Left renal pelvis (tissue), 4 donors: ENCODE measurements around the gene STX18. TPM values are rescaled to one million over a fixed set of nuclear protein-coding genes. Genes with fewer than 3 reads are reported as not detected.
"Not testable (repeated sequence)": the region's sequence is repeated elsewhere in the genome, so short reads cannot be mapped to it uniquely, and the experiment has no call there.

Experiments used
- DNase-seq, 4 donors: peaks; one replicate each; pipeline ENCODE4 v3.0.0-alpha.2; 2013; ENCODE audit warnings: low read depth in 4 of 4, low spot score in 3 of 4
- polyA plus RNA-seq, 4 donors: library from polyadenylated mRNA; unstranded; fragments of 120-200 nt; gene quantifications; one replicate each; pipeline ENCODE4 v1.2.1, GENCODE V29; 2013; ENCODE audit not compliant: insufficient read length in 4 of 4

STX18 gene
- polyA plus RNA-seq, 4 donors: 50.6 to 88.1 (median 73.4) TPM

DNA sequence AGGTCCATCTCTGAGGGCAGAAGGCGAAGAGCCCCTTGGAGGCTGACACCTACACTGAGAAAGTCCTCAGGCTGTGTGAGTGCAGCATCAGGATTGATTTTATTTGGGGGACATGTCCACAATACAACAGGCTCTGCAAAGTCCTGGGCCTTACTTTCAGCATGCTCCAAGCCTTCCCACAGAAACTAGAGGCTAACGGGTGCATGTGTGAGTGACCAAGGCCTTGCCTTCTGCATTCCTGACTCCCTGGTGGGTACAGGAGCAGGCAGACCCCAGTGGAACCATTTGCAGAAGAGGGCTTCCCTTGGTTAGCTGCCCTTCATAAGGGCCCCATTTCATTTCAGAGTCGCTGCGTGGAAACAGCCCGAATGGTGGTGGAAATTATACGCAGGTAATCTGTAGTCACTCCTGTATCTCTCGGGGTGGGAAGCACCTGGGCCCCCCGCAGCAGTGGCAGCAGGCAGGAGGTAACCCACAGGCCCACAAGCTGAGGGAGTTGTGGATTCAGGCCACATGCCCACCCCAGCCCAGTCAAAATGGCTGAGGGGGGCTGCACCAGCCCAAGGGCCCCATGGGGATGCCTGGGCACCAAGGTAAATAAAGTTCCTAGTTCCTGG, 117.2 kb downstream of the STX18 start:
- no peak for DNase-seq

DNA sequence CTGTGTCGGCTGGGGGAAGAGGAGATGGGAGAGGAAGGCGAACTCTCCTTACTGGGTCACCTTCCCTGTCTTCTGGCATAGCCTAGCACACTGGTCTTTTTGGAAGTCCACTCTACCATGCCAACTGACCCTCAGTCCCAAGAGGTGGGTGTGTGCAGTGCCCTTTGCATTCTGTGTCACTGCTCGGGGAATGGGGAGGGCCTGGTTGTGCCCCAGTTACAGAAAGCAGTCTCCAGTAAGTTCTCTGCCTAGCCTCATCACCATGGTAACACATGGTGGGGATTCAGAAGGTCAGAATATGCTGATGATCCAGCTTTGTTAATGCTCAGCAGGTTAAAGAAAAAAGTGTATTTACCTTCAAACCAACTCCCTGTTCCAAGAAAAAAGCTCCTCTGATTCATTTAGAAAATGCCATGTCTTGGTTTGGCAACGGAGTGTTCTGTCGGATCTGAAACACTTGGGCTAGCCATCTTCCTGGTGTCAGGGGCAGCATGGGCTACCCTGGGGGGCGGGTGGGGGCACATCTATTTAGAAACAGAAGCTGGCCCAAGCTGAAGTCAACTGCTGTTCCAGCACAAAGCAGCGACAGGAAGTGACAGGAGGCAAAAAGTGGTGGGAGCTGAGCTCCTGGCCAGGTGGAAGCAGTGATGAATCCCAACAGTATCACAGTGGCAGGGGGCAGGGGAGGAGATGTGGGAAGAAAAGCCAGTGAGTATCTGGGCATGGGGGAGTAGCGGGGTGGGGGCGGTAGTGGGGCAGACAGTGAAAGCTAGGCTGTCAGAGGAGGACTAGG, 117.9 kb downstream of the STX18 start:
- DNase-seq: no peak

DNA sequence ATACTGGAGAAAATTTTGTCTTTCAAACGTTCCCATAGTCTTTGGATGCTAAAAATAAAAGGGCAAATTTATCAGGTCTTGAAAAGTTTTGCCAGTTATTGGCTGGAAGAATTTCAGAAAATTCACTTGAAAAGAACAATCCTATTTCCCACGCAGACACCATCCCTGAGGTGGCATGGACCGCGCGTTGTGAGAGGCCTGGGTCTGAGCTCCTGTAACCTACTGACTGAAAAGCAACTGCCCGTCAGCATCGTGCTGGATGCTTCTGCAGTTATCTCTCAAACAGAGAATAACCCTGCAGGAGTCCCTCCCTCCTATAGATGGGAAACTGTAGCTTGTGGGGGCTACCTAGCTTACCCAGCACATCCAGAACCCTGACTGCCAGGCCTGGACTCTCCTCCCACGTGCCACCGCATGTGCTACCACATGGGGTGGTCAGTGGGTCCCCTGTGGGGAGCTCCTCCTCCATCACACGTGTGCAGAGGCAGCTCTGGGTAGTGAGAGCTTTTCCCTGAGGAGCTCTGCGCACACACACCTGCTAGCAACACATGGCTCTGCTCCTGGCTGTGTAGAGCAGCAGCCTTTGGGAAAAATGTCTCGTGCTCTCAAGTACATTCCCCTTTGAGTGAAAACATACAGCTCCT, 118.9 kb downstream of the STX18 start:
- DNase-seq: no peak

- DNase-seq: not testable (repeated sequence)
These were observed 119.7 kb downstream of the STX18 start for GRCh38 chr4:4422117-4422516.

DNA sequence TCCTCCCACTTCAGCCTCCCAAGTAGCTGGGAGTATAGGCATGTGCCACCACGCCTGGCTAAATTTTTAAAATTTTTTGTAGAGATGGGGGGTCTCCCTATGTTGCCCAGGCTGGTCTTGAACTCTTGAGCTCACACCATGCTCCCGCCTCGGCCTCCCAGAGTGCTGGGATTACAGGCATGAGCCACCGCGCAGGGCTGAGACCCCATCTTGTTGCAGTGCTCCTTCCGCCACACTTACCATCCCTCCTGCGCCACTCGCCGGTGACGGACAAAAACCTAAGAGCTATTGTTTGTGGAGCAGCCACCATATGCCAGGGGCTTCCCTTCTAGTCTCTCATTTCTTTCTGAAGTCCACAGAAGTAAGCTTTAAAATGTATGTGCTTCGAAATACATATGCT, 120.5 kb downstream of the STX18 start:
- DNase-seq: no peak

DNA sequence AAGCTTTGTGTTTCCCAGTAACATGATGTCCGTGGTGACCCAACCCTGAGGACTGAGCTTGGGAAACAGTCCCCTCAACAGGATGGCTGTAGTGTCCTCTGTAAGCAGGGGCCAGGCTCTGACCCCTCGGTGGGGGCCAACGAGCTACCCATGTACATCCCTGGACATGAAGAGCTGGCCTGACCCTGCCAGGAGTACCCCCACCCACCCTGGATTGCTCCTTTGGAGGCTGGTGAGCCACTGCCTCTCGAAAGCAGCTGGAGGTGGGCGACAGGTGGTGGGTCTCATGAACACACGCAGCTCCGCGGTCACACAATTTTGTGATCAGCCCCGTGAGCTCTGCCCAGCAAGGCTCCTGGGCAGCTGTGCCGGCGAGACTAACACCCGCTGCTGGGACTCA, 121.4 kb downstream of the STX18 start:
- no peak for DNase-seq

- DNase-seq: no peak
These were observed 122.0 kb downstream of the STX18 start for GRCh38 chr4:4419896-4420295.

DNA sequence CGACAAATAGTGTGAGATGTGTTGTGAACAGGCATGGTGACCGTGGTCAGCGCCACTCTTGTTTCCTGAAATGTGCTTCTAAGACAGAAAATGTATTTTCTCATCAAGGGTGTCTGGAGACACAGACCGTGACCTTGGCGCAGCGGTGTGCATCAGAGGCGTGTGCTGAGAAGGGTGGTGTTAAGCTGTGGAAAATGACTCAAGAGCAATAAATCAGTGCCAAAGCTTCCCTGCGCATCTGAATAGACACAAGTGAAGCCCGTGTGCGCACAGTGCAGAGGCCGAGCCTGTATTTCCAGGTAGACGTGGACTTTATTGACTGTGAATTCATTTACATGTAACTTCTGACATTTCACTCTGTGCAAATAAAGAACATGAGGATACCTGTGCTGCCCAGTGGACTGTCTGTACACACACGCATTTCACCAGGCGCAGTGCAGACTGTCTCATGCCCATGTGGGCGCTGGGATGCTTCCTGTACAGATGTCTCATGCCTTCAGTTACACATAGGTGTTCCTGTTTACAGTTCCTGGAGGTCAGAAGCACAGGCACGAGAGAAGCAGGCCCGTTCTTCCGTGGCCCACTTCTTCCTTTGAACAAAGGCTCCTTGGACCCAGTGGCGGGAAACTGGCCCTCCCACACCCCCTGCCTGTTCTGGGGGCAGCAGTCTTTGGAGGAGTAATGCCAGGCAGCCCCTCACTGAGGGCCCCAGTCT, 123.0 kb downstream of the STX18 start:
- DNase-seq: no peak

DNA sequence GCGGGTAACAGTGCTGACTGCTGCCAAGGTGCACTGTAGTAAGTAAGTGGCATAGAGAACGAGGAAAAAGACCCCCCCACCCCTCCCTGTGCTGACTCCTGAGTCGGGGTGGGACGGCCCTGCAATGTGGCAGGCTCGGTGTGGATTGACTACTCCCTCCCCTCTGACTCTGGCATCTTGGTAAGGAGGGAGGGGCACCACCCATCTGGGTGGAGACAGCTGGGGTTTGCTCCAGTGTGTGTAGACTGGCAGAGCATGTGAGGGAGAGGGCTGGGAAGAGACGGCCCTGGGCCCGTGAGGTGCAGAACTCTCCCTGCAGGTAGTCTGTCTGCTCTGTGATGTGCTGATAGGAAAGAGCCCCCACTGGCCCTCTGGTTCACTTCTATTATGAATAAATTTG, 124.0 kb downstream of the STX18 start:
- DNase-seq: no peak

DNA sequence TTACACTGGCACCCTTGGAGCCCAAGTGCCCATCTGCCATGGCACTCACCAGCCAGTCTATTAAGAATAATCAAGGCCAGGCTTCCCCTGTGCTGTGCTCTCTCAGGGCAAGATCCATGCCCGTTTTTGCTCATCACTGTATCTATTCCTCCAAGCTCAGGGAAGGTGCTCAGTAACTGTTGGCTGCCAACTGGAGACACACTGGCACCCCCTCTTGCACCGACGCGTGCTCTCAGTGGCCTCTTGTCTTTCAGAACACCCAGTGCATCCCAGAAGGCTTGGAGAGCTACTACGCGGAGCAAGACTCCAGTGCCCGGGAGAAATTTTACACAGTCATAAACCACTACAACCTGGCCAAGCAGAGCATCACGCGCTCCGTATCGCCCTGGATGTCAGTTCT, 124.9 kb downstream of the STX18 start:
- DNase-seq: no peak

- DNase-seq: no peak
These were observed 125.7 kb downstream of the STX18 start for GRCh38 chr4:4415806-4416805.

DNA sequence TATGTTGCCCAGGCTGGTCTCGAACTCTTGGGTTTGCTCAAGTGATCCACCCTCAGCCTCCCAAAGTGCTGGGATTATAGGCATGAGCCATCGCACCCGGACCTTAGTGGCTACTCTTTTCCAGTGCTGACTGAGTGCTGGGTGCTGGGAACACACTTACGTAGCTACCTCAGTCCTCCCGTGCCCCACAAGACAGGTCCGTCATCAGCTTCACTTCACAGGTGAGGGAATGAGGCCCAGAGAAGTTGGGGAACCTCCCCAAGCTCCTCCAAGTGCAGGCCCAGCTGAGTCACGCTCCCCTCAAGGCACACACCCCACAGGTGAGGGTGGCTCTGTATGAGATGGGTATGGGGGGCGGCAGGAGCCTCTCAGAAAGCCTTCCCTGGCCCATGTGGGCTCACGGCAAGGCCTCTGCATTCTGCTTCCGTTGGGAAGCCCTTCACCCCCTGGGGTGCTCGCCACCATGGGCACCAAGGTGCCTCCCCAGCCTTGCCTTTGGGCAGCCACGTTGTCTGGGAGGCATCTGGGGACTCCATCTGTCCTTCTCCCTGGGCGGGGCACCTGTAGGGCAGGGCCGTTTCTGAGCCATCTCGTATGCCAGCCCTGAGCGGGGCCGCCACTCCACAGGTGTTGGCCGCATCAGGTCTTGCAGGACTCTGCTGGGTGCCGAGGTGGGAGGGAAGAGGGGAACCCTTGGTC, 126.6 kb downstream of the STX18 start:
- no peak for DNase-seq

GRCh38 chr4:4413806-4414205, 128.0 kb downstream of the STX18 start:
- DNase-seq: no peak

- no peak for DNase-seq
These were observed 128.5 kb downstream of the STX18 start for GRCh38 chr4:4413373-4413725.

DNA sequence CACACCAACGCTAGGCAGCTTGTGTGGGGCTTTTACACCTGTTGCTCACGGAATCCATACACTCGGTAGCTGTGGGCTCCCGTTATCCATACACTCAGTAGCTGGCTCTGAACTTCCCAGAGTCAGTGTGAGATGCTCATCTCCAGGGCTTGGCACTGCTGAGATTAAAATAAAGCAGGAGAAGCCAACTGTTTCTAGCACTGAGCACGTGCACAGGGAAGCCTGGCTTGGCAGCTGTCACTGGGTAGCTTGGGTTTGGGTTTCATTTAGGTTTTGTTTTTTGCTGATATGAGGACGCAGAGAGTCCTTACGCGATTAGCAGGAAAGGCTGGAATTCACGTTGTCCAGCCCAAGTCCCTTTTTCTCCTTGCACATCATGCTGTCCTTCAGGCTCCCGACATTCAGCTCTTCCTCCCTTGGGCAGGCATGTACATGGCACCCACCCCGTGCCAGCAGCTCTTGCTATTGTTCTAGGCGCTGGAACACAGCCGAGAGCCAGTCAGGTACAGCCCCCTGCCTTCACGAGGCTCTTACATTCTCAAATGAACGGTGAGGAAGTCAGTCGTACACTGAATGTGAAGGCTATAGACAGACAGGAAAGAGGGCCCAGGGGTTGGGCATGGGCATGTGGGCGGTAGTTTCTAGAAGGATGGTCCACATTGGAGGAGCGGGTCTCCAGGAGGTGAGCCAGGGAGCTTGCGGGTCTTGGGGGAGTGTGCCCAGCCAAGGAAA, 129.0 kb downstream of the STX18 start:
- DNase-seq: no peak

DNA sequence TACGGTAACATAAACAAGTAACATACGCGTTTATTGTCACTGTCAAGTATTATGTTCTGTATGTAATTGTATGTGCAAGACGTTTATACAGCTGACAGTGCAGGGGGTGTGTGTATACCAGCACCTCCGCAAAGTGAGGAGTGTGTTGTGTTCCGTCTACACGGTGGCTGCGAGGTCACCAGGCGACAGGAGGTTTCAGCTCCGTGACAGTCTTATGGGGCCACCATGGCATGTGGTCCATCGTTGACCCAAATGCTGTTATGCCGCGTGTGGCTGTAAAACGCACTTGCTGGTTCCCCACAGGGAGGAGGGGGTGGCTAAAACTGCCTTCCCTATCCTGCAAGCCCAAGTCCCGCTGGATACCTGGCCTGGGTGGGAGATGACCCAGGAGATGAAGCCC, 129.9 kb downstream of the STX18 start:
- DNase-seq: no peak

- no peak for DNase-seq
These were observed 131.6 kb downstream of the STX18 start for GRCh38 chr4:4410271-4410670.

- DNase-seq: no peak
These were observed 132.3 kb downstream of the STX18 start for GRCh38 chr4:4409416-4410115.
